Central memory CD8-positive, alpha-beta T cell (primary cell): Measurements from ENCODE around the gene TMPRSS3.

Experiments used
- ATAC-seq: fragments of 150-1000 bp; cut with Tn5 transposase; replicated peaks from 2 replicates; pipeline ENCODE4 v1.10.0; 2022; ENCODE audit warnings: mild to moderate bottlenecking, moderate FRiP score, moderate number of reproducible peaks; ENCODE audit not compliant: poor library complexity, severe bottlenecking; ENCODE audit errors: extremely low read depth
- DNase-seq, 2 donors: peaks; one replicate each; pipeline ENCODE4 v3.0.0; 2021; ENCODE audit warnings: low spot score in 2 of 2
- H3K27ac Mint-ChIP-seq: one replicate; pipeline ENCODE4 v1.8.0; 2022; ENCODE audit warnings: low read depth, mild to moderate bottlenecking, moderate library complexity, mixed read lengths
- H3K27me3 Mint-ChIP-seq: one replicate; pipeline ENCODE4 v1.8.0; 2022; ENCODE audit warnings: mixed read lengths
- H3K36me3 Mint-ChIP-seq: one replicate; pipeline ENCODE4 v1.8.0; 2022; ENCODE audit warnings: mild to moderate bottlenecking, moderate library complexity, mixed read lengths; ENCODE audit not compliant: insufficient read depth
- H3K4me1 Mint-ChIP-seq: one replicate; pipeline ENCODE4 v1.8.0; 2022; ENCODE audit warnings: mixed read lengths
- H3K4me3 Mint-ChIP-seq: one replicate; pipeline ENCODE4 v1.8.0; 2022; ENCODE audit warnings: mild to moderate bottlenecking, moderate library complexity, mixed read lengths
- H3K9me3 Mint-ChIP-seq: one replicate; pipeline ENCODE4 v1.8.0; 2022; ENCODE audit warnings: mixed read lengths

TMPRSS3 gene

DNA sequence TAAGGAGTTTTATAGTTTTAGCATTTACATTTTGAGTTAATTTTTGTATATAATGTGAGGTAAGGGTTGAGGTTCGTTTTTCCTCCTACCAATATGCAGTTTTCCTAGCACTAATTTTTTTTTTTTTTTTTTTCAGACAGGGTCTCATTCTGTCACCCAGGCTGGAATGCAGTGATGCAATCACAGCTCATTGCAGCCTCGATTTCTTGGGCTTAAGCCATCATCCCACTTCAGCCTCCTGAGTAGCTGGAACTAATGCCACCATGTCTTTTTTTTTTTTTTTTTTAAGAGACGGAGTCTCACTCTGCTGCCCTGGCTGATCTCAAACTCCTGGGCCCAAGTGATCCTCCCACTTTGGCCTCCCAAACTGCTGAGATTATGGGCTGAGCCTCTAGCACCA, 5.3 kb upstream of the TMPRSS3 start:
- Mint-ChIP-seq H3K4me1 (peaks cover 58% of the 10 kb centered on the region), H3K36me3 (peaks cover 9% of the 10 kb centered on the region), H3K27ac (peak overlapping the region; percentile 73), H3K27me3 (no peaks in the 10 kb centered on the region), H3K4me3 (no peak overlapping the region), H3K9me3 (peaks cover 9% of the 10 kb centered on the region)
- ATAC-seq (no peak), DNase-seq (no peak)

DNA sequence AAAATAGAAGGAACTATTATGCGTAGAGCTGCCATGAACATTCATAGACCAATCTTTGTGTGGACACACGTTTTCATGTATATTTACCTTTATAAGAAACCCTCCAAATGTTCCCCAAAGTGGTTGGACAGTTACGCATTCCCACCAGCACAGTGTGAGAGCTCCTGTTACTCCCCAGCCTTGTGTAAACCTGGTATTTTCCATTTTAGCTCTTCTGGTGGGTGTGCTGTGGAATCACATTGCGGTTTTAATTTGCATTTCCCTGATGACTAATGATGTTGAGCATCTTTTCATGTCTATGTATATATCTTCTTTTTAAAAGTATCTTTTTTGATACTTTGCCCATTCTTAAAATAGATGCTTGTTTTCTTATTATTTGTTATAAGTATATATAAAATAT, 4.7 kb upstream of the TMPRSS3 start:
- peaks cover 54% of the 10 kb centered on the region for H3K4me1 Mint-ChIP-seq
- no peak overlapping the region for H3K27ac Mint-ChIP-seq
- no peak for ATAC-seq
- H3K36me3 Mint-ChIP-seq = peaks cover 6% of the 10 kb centered on the region
- no peak for DNase-seq
- no peaks in the 10 kb centered on the region for H3K27me3 Mint-ChIP-seq
- H3K4me3 Mint-ChIP-seq = no peak overlapping the region
- H3K9me3 Mint-ChIP-seq = peaks cover 9% of the 10 kb centered on the region

DNA sequence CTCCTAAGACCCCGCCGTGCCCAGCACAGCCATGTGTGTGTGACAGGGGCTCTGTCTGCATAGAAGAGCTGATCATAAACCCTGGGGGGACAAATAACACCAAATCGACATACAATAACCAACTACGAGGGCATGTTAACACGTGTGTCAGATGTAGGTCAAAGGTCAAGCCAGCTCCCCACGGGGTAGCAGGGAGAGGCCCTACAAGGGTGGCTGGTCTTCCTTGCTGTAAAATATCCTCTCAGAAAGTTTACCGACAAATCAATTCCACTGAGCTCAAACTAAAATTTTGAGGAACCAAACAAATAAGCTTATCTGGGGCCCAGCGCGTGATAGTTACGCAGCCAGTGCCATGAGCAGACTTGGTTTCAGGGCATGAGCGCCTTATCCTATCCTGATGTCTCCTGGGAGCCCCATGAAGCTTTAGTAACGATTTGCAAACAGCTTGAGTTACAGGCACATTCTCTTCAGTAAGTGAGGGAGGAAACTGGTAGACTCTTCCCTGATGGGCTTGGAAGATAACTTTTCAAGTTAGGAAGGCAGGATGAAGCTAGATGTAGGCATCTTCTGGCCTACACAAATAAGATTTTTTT, 2.7 kb upstream of the TMPRSS3 start:
- H3K4me3 Mint-ChIP-seq = no peak overlapping the region
- H3K9me3 Mint-ChIP-seq = peaks cover 9% of the 10 kb centered on the region
- no peak for ATAC-seq
- peaks cover 2% of the 10 kb centered on the region for H3K36me3 Mint-ChIP-seq
- no peak for DNase-seq
- H3K27me3 Mint-ChIP-seq = no peaks in the 10 kb centered on the region
- peaks cover 47% of the 10 kb centered on the region for H3K4me1 Mint-ChIP-seq
- no peak overlapping the region for H3K27ac Mint-ChIP-seq

DNA sequence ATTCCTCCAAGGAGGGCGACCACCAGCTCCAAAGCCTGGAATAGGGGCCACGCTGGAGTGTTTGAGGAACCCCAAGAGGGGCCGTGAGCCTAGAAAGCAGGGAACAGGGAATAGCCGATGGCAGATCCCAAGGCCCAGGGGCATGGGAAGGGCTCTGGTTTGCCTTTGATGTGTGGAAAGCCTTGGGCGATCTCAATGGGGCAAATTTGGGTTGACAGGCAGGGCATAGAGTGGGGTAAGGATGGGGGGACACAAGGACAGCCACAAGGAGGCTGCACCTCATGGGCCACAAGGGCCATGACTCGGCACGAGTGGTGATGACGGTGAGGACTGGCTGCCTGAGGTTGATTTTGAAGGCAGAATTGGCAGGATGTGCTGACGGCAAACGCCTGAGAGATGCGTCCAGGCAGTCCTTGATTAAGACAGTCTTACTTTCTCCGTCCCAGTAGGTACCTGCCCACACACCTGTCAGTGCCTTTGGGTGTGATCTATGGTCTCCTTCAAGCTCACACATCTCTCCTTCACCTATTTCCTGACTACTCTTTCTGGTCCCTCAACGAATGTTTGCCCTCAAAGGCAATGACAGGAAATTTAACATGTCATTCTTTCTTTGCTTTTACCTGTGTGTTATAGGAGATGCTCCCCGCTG, 2.0 kb upstream of the TMPRSS3 start:
- DNase-seq (no peak), ATAC-seq (no peak)
- H3K27ac Mint-ChIP-seq = no peak overlapping the region
- H3K4me3 Mint-ChIP-seq = no peak overlapping the region
- H3K27me3 Mint-ChIP-seq = no peaks in the 10 kb centered on the region
- peaks cover 9% of the 10 kb centered on the region for H3K9me3 Mint-ChIP-seq
- peaks cover 2% of the 10 kb centered on the region for H3K36me3 Mint-ChIP-seq
- H3K4me1 Mint-ChIP-seq = peaks cover 47% of the 10 kb centered on the region

DNA sequence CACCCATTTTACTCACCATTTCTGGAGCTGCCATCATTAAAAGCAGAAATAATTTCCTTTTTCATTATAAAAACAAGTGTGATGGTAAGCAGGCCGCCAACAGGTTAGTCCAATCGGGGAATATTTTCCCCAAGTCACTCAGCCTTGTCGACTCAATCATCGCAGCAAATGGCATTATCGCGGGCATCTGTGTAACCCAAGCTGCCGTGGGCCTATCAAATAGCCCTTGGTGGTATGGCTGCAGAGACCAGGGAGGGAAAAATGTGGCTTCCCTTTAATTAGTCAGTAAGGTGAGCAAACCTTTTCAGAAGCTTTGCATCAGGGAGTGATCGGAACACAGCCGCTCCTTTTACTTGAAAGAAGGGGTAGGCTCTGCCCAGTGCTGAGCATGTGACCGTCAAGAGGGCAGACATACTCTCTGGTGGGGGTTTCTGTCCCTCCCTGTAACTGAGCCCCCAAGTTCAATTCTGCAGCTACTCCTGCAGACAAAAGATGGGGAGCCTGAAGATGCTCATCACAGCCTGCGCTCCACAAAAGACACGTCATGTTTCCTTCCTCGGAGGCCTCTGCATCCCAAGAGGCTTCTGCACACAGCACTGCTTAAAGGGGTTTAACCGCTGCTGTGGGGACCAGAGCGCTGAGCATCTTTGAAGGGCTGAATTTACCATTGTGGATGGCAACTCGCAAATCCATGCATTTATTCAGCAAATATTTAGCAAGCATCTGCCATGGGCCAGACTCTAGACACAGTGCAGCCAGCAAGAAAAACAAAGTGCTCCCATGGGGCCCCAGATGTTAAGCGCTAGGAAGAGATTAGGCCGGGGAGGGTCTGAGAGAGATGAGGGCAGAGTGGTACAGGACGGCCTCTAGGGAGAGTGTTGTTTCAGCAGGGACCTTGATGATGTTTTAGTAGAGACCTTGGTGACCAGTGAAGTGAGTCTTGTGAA, 1.2 kb upstream of the TMPRSS3 start:
- DNase-seq = no peak
- no peak for ATAC-seq
- Mint-ChIP-seq H3K9me3 (peaks cover 8% of the 10 kb centered on the region), H3K4me1 (peaks cover 40% of the 10 kb centered on the region), H3K4me3 (no peak overlapping the region), H3K27me3 (no peaks in the 10 kb centered on the region), H3K27ac (no peak overlapping the region), H3K36me3 (peaks cover 2% of the 10 kb centered on the region)

DNA sequence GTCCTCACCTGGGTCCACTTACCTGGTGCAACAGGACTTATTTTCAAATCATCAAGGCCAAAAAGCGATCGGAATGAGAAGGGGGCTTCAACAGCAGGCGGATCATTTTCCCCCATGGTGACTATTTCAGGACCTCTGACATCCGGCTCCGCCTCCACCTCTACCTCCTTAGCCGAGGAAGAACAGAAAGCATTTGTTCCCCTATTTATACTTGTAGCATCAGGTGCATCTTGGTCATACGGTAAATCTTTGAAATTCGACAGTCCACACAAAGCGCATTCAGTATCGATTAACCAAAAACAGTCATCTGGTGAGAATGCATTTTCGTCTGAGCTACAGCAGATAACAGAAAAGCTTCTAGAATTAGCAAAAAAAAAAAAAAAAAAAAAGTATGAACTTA, 550 bp downstream of the TMPRSS3 start:
- no peak for DNase-seq
- H3K9me3 Mint-ChIP-seq = no peaks in the 10 kb centered on the region
- H3K4me3 Mint-ChIP-seq = no peak overlapping the region
- no peak overlapping the region for H3K27ac Mint-ChIP-seq
- peaks cover 28% of the 10 kb centered on the region for H3K4me1 Mint-ChIP-seq
- no peaks in the 10 kb centered on the region for H3K27me3 Mint-ChIP-seq
- H3K36me3 Mint-ChIP-seq = peaks cover 2% of the 10 kb centered on the region
- ATAC-seq = no peak

DNA sequence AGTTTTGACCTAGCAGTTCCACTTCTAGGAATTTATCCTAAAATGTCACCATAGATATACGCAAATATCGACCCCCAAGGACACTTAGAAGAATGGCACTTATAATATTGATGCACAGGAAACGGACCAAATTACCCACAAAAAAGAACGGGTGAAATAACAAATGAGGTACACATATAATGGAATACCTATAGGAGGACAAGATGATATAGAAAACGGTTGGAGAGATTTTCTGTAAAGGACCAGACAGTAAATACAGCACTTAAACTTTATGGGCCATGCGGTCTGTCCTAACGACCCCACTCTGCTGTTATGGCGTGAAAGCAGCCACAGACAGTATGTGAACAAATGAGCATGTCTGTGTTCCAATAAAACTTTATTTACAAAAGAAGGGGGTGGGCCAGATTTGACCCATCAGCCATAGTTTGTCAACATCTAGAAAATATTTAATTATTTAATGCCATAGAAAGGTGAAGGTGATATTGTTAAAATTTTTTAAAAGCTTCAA, 2.4 kb downstream of the TMPRSS3 start:
- H3K27ac Mint-ChIP-seq = peak overlapping the region; percentile 44
- no peak for DNase-seq
- no peaks in the 10 kb centered on the region for H3K36me3 Mint-ChIP-seq
- peak overlapping the region; percentile 17 for H3K4me3 Mint-ChIP-seq
- H3K4me1 Mint-ChIP-seq = peaks cover 19% of the 10 kb centered on the region
- H3K27me3 Mint-ChIP-seq = no peaks in the 10 kb centered on the region
- no peaks in the 10 kb centered on the region for H3K9me3 Mint-ChIP-seq
- ATAC-seq = no peak

DNA sequence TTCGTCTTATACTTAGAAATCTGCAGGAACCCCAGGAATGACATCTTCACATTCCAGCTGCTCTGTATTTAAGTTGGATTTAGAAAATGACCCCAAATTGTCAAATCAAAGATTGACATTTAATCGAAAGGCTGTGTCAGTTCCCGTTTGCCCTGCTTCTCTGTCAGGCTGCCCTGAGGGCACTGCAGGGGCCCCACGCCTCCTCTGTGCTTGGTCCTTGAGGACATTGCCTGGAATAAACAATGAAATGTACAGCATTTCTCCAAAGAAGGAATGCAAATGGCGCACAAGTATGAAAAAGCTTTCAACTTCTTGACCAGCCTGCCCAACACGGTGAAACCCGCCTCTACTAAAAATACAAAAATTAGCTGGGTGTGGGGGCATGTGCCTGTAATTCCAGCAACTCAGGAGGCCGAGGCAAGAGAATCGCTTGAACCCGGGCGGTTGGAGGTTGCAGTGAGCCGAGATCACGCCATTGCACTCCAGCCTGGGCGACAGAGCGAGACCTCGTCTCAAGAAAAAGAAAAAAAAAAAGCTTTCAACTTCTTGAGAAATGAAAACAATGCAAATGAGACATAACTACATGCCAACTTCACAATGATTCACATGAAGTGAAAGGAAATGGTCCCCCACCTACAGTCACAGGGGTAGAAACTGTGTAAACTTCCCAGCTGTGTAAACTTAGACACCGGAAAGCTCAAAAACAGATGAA, 3.0 kb downstream of the TMPRSS3 start:
- Mint-ChIP-seq H3K4me1 (peaks cover 14% of the 10 kb centered on the region), H3K36me3 (no peaks in the 10 kb centered on the region)

DNA sequence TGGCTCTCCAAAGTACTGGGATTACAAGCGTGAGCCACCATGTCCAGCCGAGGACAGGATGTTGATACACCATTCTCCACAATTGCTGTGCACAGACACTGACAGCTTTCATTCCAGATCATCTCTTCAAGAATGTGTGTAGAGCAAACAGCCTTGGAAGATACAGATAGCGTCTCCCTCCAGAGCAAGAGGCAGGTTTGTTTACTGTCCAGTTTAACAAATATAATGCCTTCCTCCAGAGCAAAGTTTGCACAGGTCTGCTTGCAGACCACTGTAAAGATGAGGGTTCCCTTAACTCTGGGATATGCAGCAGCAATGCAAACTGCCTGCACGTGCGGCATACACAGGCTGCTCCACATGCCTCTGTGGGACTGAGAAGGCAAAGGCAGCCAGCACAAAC, 4.6 kb downstream of the TMPRSS3 start:
- H3K4me1 Mint-ChIP-seq = peaks cover 6% of the 10 kb centered on the region
- no peaks in the 10 kb centered on the region for H3K36me3 Mint-ChIP-seq
- no peaks in the 10 kb centered on the region for H3K9me3 Mint-ChIP-seq
- no peak overlapping the region for H3K4me3 Mint-ChIP-seq
- no peaks in the 10 kb centered on the region for H3K27me3 Mint-ChIP-seq
- no peak overlapping the region for H3K27ac Mint-ChIP-seq
- ATAC-seq = no peak
- no peak for DNase-seq

More for the DNA sequence above, 3.0 kb downstream of the TMPRSS3 start:
- DNase-seq (no peak), ATAC-seq (peak; percentile 87)
- no peaks in the 10 kb centered on the region for H3K27me3 Mint-ChIP-seq
- peak overlapping the region; percentile 44 for H3K27ac Mint-ChIP-seq
- peak overlapping the region; percentile 17 for H3K4me3 Mint-ChIP-seq
- no peaks in the 10 kb centered on the region for H3K9me3 Mint-ChIP-seq

DNA sequence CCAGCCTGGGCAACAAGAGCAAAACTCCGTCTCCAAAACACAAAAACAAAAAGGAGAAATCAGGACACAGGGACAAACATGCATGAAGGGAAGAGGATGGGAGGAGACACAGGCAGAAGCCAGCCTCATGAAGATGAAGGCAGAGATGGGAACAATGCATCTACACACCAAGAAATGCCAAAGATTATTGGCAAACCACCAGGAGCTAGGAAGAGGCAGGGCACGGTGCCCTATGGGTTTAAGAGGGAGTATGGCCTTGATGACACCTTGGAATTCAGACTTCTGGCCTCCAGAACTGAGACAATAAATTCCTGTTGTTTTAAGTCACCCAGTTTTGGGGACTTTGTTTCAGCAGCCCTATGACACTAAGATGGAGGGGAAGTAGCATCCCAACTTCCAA, 5.2 kb downstream of the TMPRSS3 start:
- H3K36me3 Mint-ChIP-seq = no peaks in the 10 kb centered on the region
- ATAC-seq = no peak
- peaks cover 6% of the 10 kb centered on the region for H3K4me1 Mint-ChIP-seq
- H3K4me3 Mint-ChIP-seq = no peak overlapping the region
- H3K9me3 Mint-ChIP-seq = no peaks in the 10 kb centered on the region
- no peaks in the 10 kb centered on the region for H3K27me3 Mint-ChIP-seq
- no peak overlapping the region for H3K27ac Mint-ChIP-seq
- no peak for DNase-seq

DNA sequence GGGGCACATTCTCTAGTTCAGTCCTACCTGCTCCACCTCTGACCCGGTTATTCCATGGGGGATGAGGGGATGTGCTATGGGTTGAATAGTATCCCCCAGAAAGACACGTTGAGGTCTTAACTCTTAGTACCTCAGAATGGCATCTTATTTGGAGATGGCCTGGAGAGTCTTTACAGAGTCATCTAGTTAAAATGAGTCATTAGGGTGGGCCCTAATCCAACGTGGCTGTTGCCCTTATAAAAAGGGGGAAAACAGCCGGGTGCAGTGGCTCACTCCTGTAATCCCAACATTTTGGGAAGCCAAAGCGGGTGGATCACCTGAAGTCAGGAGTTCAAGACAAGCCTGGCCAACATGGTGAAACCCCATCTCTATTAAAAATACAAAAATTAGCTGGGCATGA, 5.7 kb downstream of the TMPRSS3 start:
- Mint-ChIP-seq H3K4me3 (no peak overlapping the region), H3K27ac (no peak overlapping the region), H3K9me3 (peaks cover 1% of the 10 kb centered on the region), H3K27me3 (no peaks in the 10 kb centered on the region), H3K36me3 (no peaks in the 10 kb centered on the region), H3K4me1 (peaks cover 9% of the 10 kb centered on the region)
- no peak for ATAC-seq
- no peak for DNase-seq

DNA sequence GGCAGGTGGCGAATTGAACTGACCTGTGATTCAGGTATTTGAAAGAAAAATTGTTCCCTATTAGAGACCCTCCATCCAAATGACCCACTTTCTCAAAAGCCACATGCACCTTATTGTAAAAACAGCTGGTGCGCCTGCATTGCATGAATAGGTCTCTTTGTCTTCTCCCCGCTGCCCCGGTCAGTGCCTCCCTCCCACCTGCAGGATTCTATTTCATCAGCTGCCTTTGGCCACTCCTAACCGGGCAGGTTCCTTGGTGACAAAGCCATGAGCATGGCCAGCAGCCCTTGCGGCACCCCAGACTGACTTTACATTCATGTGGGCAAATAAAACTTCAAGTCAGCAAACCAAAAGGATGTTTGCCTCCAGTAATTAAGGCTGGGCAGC, 6.4 kb downstream of the TMPRSS3 start:
- Mint-ChIP-seq H3K36me3 (no peaks in the 10 kb centered on the region), H3K4me1 (peaks cover 13% of the 10 kb centered on the region), H3K27me3 (no peaks in the 10 kb centered on the region), H3K4me3 (no peak overlapping the region), H3K27ac (no peak overlapping the region), H3K9me3 (peaks cover 5% of the 10 kb centered on the region)
- ATAC-seq = no peak
- no peak for DNase-seq
